ENCODE results near the gene CACNA1S. TPM values are rescaled to one million over a fixed set of nuclear protein-coding genes. Genes with fewer than 3 reads are reported as not detected.

Gene CACNA1S
- total and polyA plus RNA-seq, 10 donors, result 0.04 to 0.17 (median 0.09) TPM; not detected in 7

DNA sequence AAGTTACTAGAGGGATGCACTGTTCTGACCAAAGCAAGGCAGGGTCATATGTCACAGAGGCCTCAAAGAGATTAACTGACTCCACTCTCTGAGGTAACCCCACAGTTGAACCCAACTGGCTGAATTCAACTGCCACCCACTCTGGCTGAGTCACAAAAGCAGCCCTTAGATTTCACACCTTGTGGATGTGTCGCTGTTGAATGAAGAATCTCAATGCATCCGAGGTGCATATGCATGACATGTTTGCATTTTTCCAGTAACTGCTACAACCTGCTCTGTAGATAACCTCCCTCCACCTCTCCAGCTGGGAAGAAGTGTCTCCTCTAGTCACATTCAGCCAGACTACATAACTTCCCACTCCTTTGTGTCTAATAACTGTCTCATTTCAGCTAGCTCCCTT, 60.8 kb downstream of the CACNA1S start:
- peaks cover 0 to 20% (median 3%) of the 10 kb centered on the region in 6 donors for H3K4me1 ChIP-seq
- 75 to 85% (median 80%) methylated on average over 2 of the region's 2 CpGs for WGBS, 5 donors
- no peaks in the 10 kb centered on the region for H3K27me3 ChIP-seq (replicated peaks in 1 of 7)
- H3K4me3 ChIP-seq, result no peak overlapping the region
- TF ChIP-seq POLR2AphosphoS5 (IDR thresholded peaks at IDR 0.05), result no peak
- no peak for TF ChIP-seq CTCF (IDR thresholded peaks at IDR 0.05 in 8 of 11, conservative IDR thresholded peaks at IDR 0.05 in 3 of 11)
- TF ChIP-seq POLR2A (IDR thresholded peaks at IDR 0.05), result no peak
- no peak overlapping the region for H3K27ac ChIP-seq
- no peaks in the 10 kb centered on the region for H3K36me3 ChIP-seq
- no peaks in the 10 kb centered on the region for H3K9me3 ChIP-seq
- DNase-seq, result no peak
- intact Hi-C loops (cut with DNase I; ENCODE audit: low total_unique reads), result no loop called here

- Histone ChIP-seq H3K27me3 (replicated peaks in 1 of 7) (no peaks in the 10 kb centered on the region), H3K4me3 (no peak overlapping the region), H3K9me3 (no peaks in the 10 kb centered on the region), H3K27ac (no peak overlapping the region), H3K36me3 (no peaks in the 10 kb centered on the region), H3K4me1 (peaks cover 0 to 16% (median 3%) of the 10 kb centered on the region in 6 donors)
- DNase-seq, result no peak
- WGBS, 5 donors, result 61 to 74% (median 63%) methylated on average over 4 to 5 of the region's 5 CpGs
- TF ChIP-seq POLR2A (IDR thresholded peaks at IDR 0.05) (no peak), CTCF (IDR thresholded peaks at IDR 0.05 in 8 of 11, conservative IDR thresholded peaks at IDR 0.05 in 3 of 11) (no peak), POLR2AphosphoS5 (IDR thresholded peaks at IDR 0.05) (no peak)
- intact Hi-C loops (cut with DNase I; ENCODE audit: low total_unique reads), result no loop called here
These were observed 61.5 kb downstream of the CACNA1S start for GRCh38 chr1:201050515-201051277.

DNA sequence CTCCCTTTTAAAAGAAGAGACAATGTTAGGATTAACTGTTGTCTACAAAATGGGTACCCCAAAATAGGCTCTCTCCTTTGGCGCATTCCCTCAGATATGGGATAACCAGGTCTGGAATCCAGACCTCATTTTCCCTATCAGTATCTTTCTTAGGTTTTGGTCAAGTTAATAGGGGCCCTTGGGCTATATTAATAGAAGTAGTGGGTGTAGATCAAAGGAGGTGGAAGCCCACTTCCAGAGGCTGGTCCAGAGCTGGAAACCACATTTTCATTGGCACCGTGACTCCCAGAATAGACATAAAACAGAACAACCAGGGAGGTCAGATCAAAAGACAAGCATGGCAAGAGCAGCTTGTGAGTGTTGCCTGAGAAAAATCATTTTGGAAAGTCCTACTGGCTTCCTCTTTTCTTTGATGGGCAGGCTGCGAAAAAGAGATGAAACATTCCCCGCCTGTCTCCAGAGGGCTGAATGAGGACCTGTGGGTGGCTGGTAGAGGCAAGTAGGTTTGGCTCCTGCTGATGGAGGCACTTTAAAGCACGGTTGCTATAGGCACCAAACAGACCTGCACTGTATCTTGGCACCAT, 62.9 kb downstream of the CACNA1S start:
- no peak overlapping the region for H3K4me3 ChIP-seq
- peaks cover 0 to 13% (median 0%) of the 10 kb centered on the region in 6 donors for H3K4me1 ChIP-seq
- H3K27ac ChIP-seq, result no peak overlapping the region
- DNase-seq, result no peak
- no peaks in the 10 kb centered on the region for H3K36me3 ChIP-seq
- no peaks in the 10 kb centered on the region for H3K9me3 ChIP-seq
- intact Hi-C loops (cut with DNase I; ENCODE audit: low total_unique reads), result no loop called here
- TF ChIP-seq POLR2AphosphoS5 (IDR thresholded peaks at IDR 0.05), result no peak
- TF ChIP-seq POLR2A (IDR thresholded peaks at IDR 0.05), result no peak
- no peak for TF ChIP-seq CTCF (IDR thresholded peaks at IDR 0.05 in 8 of 11, conservative IDR thresholded peaks at IDR 0.05 in 3 of 11)
- no peaks in the 10 kb centered on the region for H3K27me3 ChIP-seq (replicated peaks in 1 of 7)
- WGBS, 5 donors, result 69 to 77% (median 70%) methylated on average over 5 of the region's 5 CpGs

GRCh38 chr1:201048521-201048920, 63.7 kb downstream of the CACNA1S start:
- H3K4me1 ChIP-seq, result peaks cover 0 to 12% (median 0%) of the 10 kb centered on the region in 6 donors
- no peaks in the 10 kb centered on the region for H3K9me3 ChIP-seq
- no peak overlapping the region for H3K4me3 ChIP-seq
- TF ChIP-seq POLR2AphosphoS5 (IDR thresholded peaks at IDR 0.05), result no peak
- TF ChIP-seq CTCF (IDR thresholded peaks at IDR 0.05 in 8 of 11, conservative IDR thresholded peaks at IDR 0.05 in 3 of 11), result no peak
- TF ChIP-seq POLR2A (IDR thresholded peaks at IDR 0.05), result no peak
- intact Hi-C loops (cut with DNase I; ENCODE audit: low total_unique reads), result no loop called here
- H3K27ac ChIP-seq, result no peak overlapping the region
- WGBS, 5 donors, result 90 to 100% (median 92%) methylated on average over 6 to 13 of the region's 13 CpGs
- no peaks in the 10 kb centered on the region for H3K27me3 ChIP-seq (replicated peaks in 1 of 7)
- no peaks in the 10 kb centered on the region for H3K36me3 ChIP-seq
- no peak for DNase-seq
